ENCODE results near the gene NOD1.
"Not testable (repeated sequence)": the region's sequence is repeated elsewhere in the genome, so short reads cannot be mapped to it uniquely, and the experiment has no call there.

NOD1 gene

GRCh38 chr7:30478349-30479201, at the start of gene NOD1:
Gene NOD1, minus strand, starts transcription at chr7:30478784. Its CDS starts 21,863 bp downstream, at chr7:30456921.
- DNase-seq = peak; percentile 78

GRCh38 chr7:30527297-30527696, 48.7 kb upstream of the NOD1 start:
- not testable (repeated sequence) for DNase-seq

GRCh38 chr7:30526163-30526562, 47.6 kb upstream of the NOD1 start:
- no peak for DNase-seq

- DNase-seq = no peak
Measured at GRCh38 chr7:30525429-30525828, 46.8 kb upstream of the NOD1 start.

- DNase-seq = no peak
Measured at GRCh38 chr7:30524545-30524944, 46.0 kb upstream of the NOD1 start.

- DNase-seq = no peak
Measured at GRCh38 chr7:30523466-30523865, 44.9 kb upstream of the NOD1 start.

- DNase-seq = no peak
Measured at GRCh38 chr7:30522159-30522558, 43.6 kb upstream of the NOD1 start.

GRCh38 chr7:30521532-30521931, 42.9 kb upstream of the NOD1 start:
- peak; percentile 32 for DNase-seq

GRCh38 chr7:30519122-30519521, 40.5 kb upstream of the NOD1 start:
- no peak for DNase-seq

GRCh38 chr7:30515761-30516160, 37.2 kb upstream of the NOD1 start:
- no peak for DNase-seq

- DNase-seq = no peak
Measured at GRCh38 chr7:30514776-30515175, 36.2 kb upstream of the NOD1 start.

- DNase-seq = no peak
Measured at GRCh38 chr7:30514177-30514576, 35.6 kb upstream of the NOD1 start.

GRCh38 chr7:30513762-30514161, 35.2 kb upstream of the NOD1 start:
- DNase-seq = no peak

GRCh38 chr7:30511973-30512662, 33.5 kb upstream of the NOD1 start:
- DNase-seq = no peak

- no peak for DNase-seq
Measured at GRCh38 chr7:30511494-30511893, 32.9 kb upstream of the NOD1 start.

GRCh38 chr7:30510124-30511075, 31.8 kb upstream of the NOD1 start:
- peak; percentile 33 for DNase-seq

GRCh38 chr7:30509171-30509857, 30.7 kb upstream of the NOD1 start:
- not testable (repeated sequence) for DNase-seq

GRCh38 chr7:30507346-30507900, 28.8 kb upstream of the NOD1 start:
- DNase-seq = not testable (repeated sequence)

- DNase-seq = no peak
Measured at GRCh38 chr7:30505174-30505697, 26.7 kb upstream of the NOD1 start.

- peak; percentile 98 for DNase-seq
Measured at GRCh38 chr7:30504301-30505173, 26.0 kb upstream of the NOD1 start, which contains the start of gene GGCT. Gene GGCT, minus strand, starts transcription at chr7:30504829. Its CDS starts 120 bp downstream, at chr7:30504709.
